Activated CD4-positive, CD25-positive, alpha-beta regulatory T cell treated with anti-CD3 and anti-CD28 coated beads, Interleukin-2, amount 50 U/mL, for 16 hours (primary cell): ENCODE data around the gene GLIS2.
"Not testable (repeated sequence)": the region's sequence is repeated elsewhere in the genome, so short reads cannot be mapped to it uniquely, and the experiment has no call there.

Experiments used
- DNase-seq: peaks from one replicate; pipeline ENCODE4 v3.0.0-alpha.2; 2020; ENCODE audit warnings: low read depth, low spot score

The GLIS2 gene

GRCh38 chr16:4334724-4335495, 19.0 kb downstream of the GLIS2 start:
- no peak for DNase-seq

- no peak for DNase-seq
These were observed 21.1 kb downstream of the GLIS2 start for GRCh38 chr16:4336701-4337539.

- DNase-seq, result no peak
These were observed 21.7 kb downstream of the GLIS2 start for GRCh38 chr16:4337540-4338088.

GRCh38 chr16:4338125-4338582, 22.3 kb downstream of the GLIS2 start:
- no peak for DNase-seq

- DNase-seq, result no peak
These were observed 22.9 kb downstream of the GLIS2 start for GRCh38 chr16:4338712-4339299.

GRCh38 chr16:4339455-4339854, 23.6 kb downstream of the GLIS2 start:
- DNase-seq, result no peak

- no peak for DNase-seq
These were observed 24.0 kb downstream of the GLIS2 start for GRCh38 chr16:4339909-4340308.

GRCh38 chr16:4340443-4340842, 24.6 kb downstream of the GLIS2 start:
- DNase-seq, result no peak

- no peak for DNase-seq
These were observed 25.4 kb downstream of the GLIS2 start for GRCh38 chr16:4341250-4341649.

- no peak for DNase-seq
These were observed 27.2 kb downstream of the GLIS2 start for GRCh38 chr16:4342866-4343744.

GRCh38 chr16:4344300-4344982, 28.6 kb downstream of the GLIS2 start:
- not testable (repeated sequence) for DNase-seq

- no peak for DNase-seq
These were observed 29.3 kb downstream of the GLIS2 start for GRCh38 chr16:4344983-4345835.

GRCh38 chr16:4345836-4346781, 30.2 kb downstream of the GLIS2 start:
- DNase-seq, result no peak

- no peak for DNase-seq
These were observed 31.1 kb downstream of the GLIS2 start for GRCh38 chr16:4347010-4347409.

- no peak for DNase-seq
These were observed 32.1 kb downstream of the GLIS2 start for GRCh38 chr16:4347765-4348509.

GRCh38 chr16:4349332-4349731, 33.5 kb downstream of the GLIS2 start:
- DNase-seq, result no peak

- no peak for DNase-seq
These were observed 34.5 kb downstream of the GLIS2 start for GRCh38 chr16:4350365-4350786.
